HG03196 (cell line): ENCODE results near the gene POLR3E.

Experiments used
- ATAC-seq: cut with Tn5 transposase; IDR thresholded peaks from one replicate; pipeline ENCODE4 v1.9.1; 2021; ENCODE audit not compliant: unreplicated experiment

POLR3E gene

DNA sequence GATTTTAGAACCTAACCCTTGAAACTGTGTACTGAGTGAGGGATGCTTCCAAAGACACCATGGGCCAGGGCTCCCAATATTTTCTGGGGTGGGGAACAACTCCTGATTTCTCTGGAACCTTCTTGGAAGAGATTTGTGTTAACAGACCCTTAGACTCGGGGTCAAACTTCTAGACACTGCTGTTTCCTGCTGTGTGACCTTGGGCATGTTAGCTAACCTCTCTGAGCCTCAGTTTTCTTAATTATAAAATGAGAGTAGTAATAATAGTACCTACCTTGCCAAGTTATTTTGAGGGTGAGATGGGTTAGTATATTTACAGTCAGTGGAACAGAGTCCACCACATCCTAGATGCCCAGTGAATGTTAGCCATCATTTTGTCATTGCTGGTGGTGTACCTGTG, 18.8 kb downstream of the POLR3E start:
- ATAC-seq: no peak

DNA sequence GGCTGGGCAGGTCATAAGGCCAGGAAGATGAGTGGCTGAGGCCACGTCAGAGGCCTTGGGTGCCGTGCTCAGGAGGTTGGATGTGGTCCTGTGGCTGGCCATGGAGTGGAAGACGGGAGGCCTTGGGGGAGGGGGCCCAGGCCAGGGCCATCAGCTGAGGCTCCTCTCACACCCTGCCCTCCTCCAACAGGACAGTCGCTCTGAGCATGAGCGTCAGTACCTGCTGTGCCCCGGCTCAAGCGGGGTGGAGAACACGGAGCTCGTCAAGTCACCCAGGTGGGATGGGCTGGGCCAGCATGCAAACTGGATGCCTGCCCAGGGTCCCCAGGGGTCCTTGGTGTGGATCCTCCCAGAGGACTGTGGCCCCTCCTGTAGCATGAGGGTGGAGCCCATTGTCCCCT, 19.2 kb downstream of the POLR3E start:
- ATAC-seq: no peak

DNA sequence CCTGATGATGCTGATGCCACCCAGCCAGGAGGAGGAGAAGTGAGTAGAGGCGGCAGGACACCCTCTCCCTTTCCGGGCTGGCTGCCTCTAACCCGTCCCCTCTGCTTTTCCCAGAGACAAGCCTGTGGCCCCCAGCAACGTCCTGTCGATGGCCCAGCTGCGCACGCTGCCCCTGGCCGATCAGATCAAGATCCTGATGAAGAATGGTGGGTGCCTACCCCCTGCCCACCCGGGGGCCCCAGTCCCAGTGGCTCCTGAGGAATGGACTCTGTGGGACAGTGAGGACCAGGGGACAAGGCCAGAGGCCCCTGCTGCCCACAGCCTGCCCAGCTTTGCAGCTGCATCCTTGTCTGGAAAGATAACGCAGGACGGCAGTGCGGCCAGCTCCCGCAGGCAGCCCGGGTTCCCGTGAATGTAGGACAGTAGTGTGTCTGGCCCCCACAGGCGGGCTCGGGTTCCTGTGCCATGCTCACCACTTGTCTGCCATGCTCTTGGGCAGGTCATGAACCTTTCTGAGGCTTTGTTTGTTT, 19.9 kb downstream of the POLR3E start:
- ATAC-seq: no peak

DNA sequence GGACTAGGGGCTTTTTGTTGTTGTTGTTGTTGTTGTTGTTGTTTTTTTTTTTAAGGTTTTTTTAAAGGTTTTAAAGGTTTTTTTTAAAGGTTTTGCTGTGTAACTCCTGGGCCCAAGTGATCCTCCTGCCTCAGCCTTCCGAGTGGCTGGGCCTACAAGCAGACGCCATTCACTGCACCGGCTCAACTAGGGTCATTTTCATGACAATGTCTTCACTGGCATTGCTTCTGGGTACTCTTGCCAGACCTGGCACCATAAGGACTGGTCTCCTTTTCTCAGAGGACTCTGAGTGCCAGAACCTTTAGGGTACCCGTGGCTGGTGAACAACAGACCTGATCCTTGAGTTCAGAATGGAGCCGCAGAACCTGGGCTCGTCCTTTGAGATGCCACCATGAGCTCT, 20.4 kb downstream of the POLR3E start:
- no peak for ATAC-seq

GRCh38 chr16:22318690-22319358, 21.6 kb downstream of the POLR3E start:
- ATAC-seq: no peak

DNA sequence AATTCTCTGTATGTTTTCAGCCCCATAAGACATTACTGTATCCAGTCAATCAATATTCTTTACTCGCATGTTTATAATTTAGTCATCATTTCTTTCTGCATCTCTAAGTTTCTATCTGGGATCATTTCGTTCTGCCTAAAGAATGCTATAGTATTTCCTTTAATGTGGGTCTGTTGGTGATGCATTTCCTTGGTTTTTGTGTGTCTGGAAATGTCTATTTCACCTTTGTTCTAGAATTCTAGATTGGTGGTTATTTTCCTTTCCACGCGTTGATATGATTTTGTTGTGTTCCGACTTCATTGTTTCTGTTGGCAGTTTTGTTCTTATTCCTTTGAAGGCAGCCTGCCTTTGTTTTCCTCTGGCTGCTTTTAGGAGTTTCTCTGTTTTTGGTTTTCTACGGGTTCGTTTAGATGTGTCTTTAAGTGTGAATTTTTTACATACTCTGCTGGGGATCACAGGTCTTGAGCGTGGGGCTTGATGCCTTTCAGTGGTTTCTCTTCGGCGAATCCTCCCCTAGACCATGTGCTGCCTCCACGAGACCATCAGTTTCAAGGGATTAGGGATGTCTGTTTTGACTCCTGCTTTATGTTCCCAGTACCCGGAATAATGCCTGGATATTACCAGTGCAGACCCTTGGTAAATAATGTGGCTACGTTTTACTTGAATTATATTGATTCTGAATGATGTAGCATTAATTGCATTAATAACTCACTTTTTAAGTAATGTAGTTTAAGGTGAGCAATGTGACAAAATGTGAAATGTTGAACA, 23.5 kb downstream of the POLR3E start:
- ATAC-seq: no peak

DNA sequence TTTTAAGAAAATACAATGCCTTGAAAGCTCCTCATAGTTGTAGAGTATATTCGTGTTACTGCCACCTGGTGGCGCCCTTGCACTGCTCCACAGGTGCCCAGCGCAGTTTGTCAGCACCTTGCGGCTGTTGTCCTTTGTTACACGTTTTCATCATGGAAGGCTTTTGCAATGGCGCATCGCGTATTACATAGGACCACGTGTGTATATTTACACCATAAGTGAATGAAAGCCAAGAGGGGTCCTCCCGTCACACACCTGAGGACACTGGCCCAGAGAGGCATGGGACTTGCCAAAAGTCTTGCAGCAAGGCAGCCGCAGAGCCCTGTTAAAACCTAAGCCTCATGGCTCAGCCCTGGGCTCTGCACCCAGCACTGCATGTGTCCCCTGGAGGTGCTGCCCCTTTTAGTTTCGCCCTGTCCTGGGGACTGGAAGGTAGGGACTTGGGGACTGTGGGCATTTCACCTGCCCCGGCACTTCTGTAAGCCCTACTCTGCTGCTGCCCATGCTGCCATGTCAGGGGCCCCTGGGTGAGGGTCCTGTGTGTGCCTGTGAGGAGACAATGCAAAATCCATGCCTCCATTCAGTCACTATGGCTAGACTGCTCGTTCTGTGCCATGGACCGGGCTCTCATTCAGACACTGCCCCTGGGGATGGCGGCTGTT, 24.3 kb downstream of the POLR3E start:
- no peak for ATAC-seq

- ATAC-seq: no peak
Measured at GRCh38 chr16:22322021-22322471, 24.8 kb downstream of the POLR3E start.

DNA sequence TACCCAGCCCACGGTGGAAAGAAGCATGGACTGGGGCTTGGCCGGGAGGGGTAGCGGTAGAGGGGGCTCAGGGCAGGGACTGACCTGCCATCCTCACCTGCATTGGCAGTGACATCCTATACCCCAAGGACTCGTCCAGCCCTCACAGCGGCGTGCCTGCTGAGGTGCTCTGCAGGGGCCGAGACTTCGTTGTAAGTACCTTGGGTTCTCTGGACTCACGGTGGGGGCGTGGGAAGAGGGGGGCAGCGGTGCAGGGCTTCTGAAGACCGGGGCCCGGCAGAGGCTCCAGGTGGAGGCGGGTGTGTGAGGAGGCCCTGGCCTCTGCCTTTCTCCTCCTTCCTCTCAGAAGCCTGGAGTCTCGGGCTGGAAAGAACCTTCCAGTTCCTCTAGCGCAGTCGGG, 25.5 kb downstream of the POLR3E start:
- ATAC-seq: no peak

- no peak for ATAC-seq
Measured at GRCh38 chr16:22323173-22323958, 26.2 kb downstream of the POLR3E start.

DNA sequence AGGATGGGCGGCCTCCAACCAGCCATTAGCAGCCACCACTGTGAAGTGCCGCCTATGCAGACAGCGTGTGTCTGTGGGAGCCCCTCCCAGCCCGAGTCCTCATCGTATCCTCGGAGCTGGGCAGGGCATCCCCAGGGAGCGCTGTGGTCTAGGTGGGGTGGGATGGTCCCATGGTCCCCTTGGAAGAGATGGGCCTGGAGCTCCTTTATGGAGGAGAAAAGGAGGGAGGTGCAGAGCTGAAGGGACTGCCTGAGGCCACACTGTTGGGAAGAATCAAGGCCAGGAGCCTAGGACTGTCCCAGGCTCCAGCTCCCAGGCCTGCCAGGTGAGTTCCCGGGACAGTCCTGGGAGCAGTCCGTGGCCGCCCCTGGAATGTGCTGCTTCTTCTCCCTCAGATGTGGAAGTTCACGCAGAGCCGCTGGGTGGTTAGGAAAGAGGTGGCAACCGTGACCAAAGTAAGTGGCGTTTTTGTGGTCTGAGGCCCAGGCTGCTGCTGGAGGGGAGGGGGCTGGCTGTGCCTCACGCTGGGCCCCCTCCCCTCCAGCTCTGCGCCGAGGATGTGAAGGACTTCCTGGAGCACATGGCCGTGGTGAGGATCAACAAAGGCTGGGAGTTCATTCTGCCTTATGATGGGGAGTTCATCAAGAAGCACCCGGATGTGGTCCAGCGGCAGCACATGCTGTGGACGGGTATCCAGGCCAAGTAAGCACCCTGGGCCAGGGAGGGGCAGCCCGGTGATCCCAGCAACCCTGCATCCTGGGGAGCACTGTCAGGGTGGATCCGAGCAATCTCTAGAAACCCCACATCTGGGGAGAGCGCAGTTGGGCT, 27.0 kb downstream of the POLR3E start:
- ATAC-seq: no peak

DNA sequence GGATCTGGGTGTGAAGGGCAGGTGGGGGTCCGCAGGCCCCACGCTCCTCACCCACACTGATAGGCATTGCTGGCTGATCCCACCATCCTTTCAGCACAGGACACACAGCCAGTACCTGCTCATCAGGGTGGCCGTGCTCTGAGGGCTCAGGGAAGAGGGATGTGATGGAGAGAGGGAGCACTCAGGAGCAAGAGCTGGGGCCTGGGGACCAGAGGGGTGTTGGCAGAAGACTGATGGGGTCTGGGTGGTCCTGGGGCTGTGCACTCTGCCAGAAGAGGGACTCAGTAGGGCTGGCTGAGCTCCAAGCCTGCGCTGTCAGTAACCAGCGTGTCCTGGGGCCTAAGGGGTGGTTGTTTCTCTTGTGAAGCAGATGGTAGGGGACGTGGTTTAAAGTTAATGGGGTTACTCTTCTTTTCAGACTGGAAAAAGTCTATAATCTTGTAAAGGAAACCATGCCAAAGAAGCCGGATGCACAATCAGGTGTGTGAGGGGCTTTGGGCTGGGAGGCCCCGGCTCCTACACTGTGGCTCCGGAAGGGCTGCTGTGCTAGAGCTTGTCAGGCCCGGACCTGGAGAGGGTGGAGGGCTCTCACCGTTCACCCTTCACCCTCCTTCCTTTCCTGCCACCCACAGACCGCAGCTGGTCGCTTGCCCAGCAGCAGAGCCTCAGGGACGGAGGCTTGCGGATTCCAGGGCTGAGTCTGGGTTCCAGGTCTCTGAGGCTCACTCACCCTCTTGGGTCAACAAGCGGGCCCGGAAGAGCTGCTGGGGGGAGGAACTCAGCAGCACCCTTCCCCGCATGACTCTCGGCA, 27.8 kb downstream of the POLR3E start:
- no peak for ATAC-seq

GRCh38 chr16:22325598-22326368, 28.6 kb downstream of the POLR3E start:
- no peak for ATAC-seq

GRCh38 chr16:22326369-22326652, 29.1 kb downstream of the POLR3E start:
- ATAC-seq: no peak

GRCh38 chr16:22326771-22327445, 29.7 kb downstream of the POLR3E start:
- no peak for ATAC-seq

DNA sequence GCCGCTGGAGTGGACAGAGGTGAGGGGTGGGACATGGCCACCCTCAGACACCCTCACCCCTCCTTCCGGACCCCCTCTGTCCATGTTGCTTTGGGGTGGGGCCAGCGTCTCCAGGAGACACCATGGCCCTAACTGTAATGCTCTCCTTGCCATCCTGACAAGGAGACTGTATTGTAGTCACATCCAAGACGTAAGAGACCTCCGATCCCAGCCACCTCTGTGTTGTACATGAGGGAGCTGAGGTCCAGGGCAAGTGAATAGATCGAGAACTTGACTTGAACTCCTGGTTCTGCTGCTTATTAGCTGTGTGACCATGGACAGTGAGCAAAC, 30.2 kb downstream of the POLR3E start:
- no peak for ATAC-seq

DNA sequence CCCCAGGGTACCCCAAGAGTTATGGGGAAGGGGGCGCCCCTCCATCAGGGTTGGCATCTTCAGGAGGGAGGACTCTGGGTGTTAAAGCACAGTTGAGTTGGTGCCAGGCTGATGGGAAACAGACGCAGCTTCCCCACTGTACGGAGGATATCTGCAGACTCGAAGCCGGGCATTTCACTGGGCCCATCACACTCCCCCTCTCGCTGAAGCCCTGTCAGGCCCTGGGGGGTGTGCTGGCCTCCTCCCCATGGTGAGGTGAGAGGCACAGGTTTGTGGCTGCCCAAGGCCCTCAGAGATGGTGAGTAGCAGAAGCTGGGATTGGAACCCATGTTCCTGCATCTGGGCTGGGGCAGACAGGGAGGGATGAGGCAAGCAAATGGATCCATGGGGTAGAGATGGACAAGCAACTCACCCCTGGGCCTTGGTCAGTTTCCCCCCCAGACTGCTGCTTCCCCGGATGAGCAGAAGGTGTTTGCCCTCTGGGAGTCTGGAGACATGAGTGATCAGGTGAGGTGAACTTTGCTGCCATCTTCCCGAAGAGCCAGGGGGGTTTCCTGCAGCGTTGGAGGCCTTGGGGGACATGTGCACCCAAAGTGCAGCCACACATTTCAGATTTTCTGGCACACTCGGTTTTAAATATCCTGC, 31.0 kb downstream of the POLR3E start:
- no peak for ATAC-seq

DNA sequence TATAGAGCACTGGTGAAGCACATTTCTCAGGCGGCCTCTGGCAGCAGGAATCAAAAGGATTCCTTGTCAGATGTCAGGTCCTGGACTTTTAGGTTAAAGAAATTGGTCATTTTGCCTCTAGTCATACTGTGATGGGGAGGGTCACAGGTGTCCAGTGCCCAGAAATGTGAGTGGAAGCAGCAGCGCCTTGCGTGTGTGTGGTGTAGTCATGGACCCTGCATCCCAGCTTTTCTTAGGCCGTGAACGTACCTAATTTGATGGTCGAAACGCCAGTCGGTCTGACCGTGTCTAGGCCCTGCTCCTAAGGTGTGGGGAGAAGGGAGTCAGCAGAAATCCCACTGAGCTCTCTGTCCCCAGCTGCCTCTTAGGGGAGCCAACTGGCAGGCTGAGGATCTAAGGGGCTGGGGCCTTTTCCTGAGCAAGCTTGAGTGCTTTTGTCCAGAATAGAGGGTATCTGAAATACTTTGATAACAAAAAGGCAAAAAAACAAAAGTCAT, 32.0 kb downstream of the POLR3E start:
- ATAC-seq: no peak
